Choroid plexus epithelial cell (primary cell): ENCODE data around the gene NACA2.

Source experiments
- DNase-seq: peaks from one replicate; pipeline ENCODE4 v3.0.0-alpha.2; 2010; ENCODE audit warnings: low read depth
- H3K4me3 ChIP-seq: 2 replicates; pipeline ENCODE4 v1.5.1; 2011; ENCODE audit warnings: low read depth, mild to moderate bottlenecking, control low read depth, low read length, moderate library complexity
- CTCF ChIP-seq: conservative IDR thresholded peaks from 2 replicates; pipeline ENCODE4 v1.5.1; 2011; ENCODE audit warnings: low read depth, mild to moderate bottlenecking, control low read depth, inconsistent platforms, low read length, moderate library complexity

Gene NACA2

GRCh38 chr17:61601297-61601696 lies 10.3 kb upstream of the NACA2 start:
- DNase-seq: no peak
- H3K4me3 ChIP-seq: no peak overlapping the region
- TF ChIP-seq CTCF: no peak

- H3K4me3 ChIP-seq: no peak overlapping the region
- no peak for DNase-seq
- TF ChIP-seq CTCF: no peak
Observed at GRCh38 chr17:61600621-61601020, 9.6 kb upstream of the NACA2 start.

- no peak for TF ChIP-seq CTCF
- H3K4me3 ChIP-seq: no peak overlapping the region
- no peak for DNase-seq
Observed at GRCh38 chr17:61599608-61600007, 8.6 kb upstream of the NACA2 start.

DNA sequence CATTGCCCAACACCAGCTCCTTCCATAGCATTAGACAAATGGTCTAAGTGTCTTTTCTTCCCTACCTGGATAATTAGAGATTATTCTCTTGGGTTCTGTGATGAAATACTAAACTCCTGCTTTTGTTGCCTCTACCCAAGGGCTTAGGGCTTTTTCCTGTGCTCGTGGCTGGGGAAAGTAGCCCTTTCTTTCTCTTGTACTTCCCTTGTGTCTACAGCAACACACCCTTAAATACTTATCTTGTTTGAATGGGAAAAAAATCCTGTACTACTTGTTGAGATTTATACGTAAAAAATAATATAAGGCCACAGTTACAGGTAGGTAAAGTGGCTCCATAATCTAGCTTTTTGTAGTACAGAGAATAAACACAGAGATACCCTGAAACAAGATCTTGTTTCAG lies 7.0 kb upstream of the NACA2 start:
- no peak for TF ChIP-seq CTCF
- no peak for DNase-seq
- no peak overlapping the region for H3K4me3 ChIP-seq

GRCh38 chr17:61597607-61598006 lies 6.6 kb upstream of the NACA2 start:
- DNase-seq: no peak
- no peak overlapping the region for H3K4me3 ChIP-seq
- no peak for TF ChIP-seq CTCF

DNA sequence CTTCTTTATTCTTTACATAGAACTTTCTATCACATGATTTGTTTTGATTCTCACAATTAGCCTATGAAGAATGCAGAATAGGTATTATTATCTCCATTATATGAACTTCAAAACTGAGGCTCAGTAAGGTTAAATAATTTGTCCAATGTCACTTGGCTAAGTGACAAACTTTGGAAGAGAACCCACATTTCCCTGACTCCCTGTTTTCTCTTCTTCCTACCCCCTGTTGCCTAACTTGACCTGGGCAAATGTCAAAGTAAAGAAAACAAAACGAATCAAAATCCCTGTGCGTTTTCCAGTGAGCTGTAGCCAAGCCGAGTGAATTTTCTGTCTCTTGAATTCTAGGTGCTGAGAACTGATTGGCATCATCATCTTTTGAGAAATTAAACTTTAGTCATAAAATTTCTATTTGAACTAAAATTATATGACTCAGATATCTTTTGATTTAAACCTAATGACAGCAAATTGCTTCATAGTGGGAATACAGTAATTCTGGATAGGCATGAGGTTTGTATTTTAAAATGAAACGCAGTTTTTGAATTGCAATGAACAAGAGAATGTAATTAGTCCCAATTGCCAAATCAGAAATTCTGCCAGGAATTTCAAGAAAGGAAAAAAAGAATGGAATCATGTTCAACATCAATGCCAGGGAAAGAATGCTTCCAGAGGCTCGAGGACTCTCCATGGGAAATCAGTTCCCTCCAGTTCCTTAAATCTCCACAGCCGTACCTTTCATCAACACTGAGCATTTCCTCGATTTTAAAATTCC lies 4.6 kb upstream of the NACA2 start:
- no peak for DNase-seq
- H3K4me3 ChIP-seq: no peak overlapping the region
- no peak for TF ChIP-seq CTCF

DNA sequence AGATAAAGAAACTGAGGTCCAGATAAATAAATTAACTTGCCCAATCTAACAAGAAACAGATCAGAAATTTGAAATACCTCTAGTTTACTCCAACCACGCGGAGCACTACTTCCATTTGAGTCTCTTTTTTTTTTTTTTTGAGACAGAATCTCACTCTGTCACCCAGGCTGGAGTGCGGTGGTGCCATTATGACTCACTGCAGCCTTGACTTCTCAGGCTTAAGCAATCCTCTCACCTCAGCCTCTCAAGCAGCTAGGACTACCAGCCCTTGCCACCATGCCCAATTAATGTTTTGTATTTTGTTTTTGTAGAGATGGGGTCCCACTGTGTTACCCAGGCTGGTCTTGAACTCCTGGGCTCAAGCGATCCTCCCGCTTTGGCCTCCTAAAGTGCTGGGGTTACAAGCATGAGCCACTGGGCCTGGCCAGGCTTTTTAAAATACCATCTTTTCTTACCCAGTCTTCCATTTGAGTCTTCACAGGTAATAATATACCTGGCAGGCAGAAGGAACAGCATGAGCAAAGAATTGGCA lies 3.3 kb upstream of the NACA2 start:
- no peak for TF ChIP-seq CTCF
- no peak for DNase-seq
- no peak overlapping the region for H3K4me3 ChIP-seq
